ENCODE data around the gene CHST8.

GRCh38 chr19:33811736-33812387, 190.1 kb downstream of the CHST8 start:
- TF ChIP-seq POLR2A (IDR thresholded peaks at IDR 0.05): no peak
- TF ChIP-seq CTCF (IDR thresholded peaks at IDR 0.05): no peak
